HEK293 (cell line): ENCODE results near the gene GAPDHS.
A peak's percentile ranks its signal among the peaks of the same experiment; 100 is the strongest.

Experiments
- FEZF1 ChIP-seq: fragments of 450-650 bp; formaldehyde crosslinking; IDR thresholded peaks from 2 replicates; pipeline ENCODE4 v1.5.1; 2016; ENCODE audit warnings: missing biosample characterization, missing genetic modification characterization
- GFI1B ChIP-seq: fragments of 450-650 bp; formaldehyde crosslinking; IDR thresholded peaks from 2 replicates; pipeline ENCODE4 v1.5.1; 2016; ENCODE audit warnings: missing biosample characterization, missing genetic modification characterization
- KLF8 ChIP-seq: fragments of 450-650 bp; formaldehyde crosslinking; IDR thresholded peaks from 2 replicates; pipeline ENCODE4 v1.5.1; 2016; ENCODE audit warnings: missing biosample characterization, missing genetic modification characterization
- KLF9 ChIP-seq: fragments of 450-650 bp; formaldehyde crosslinking; IDR thresholded peaks from 2 replicates; pipeline ENCODE4 v1.5.1; 2016; ENCODE audit warnings: missing biosample characterization, missing genetic modification characterization, low read depth
- MEIS1 ChIP-seq: sonication (generic); formaldehyde crosslinking; IDR thresholded peaks from 2 replicates; pipeline ENCODE4 v1.8.1; 2022; ENCODE audit warnings: missing genetic modification reagents, mild to moderate bottlenecking, borderline replicate concordance
- MZF1 ChIP-seq: fragments of 450-650 bp; formaldehyde crosslinking; IDR thresholded peaks from 2 replicates; pipeline ENCODE4 v1.5.1; 2017; ENCODE audit warnings: missing biosample characterization, missing genetic modification characterization, borderline replicate concordance
- PBX3 ChIP-seq: sonication (generic); formaldehyde crosslinking; IDR thresholded peaks from 2 replicates; pipeline ENCODE4 v1.8.1; 2022; ENCODE audit warnings: mild to moderate bottlenecking, moderate library complexity, missing genetic modification reagents
- TSHZ1 ChIP-seq: fragments of 450-650 bp; formaldehyde crosslinking; IDR thresholded peaks from 2 replicates; pipeline ENCODE4 v1.5.1; 2016; ENCODE audit warnings: missing biosample characterization, missing genetic modification characterization, borderline replicate concordance
- WT1 ChIP-seq: fragments of 450-650 bp; formaldehyde crosslinking; IDR thresholded peaks from 2 replicates; pipeline ENCODE4 v1.5.1; 2016; ENCODE audit warnings: missing biosample characterization, missing genetic modification characterization
- ZBTB1 ChIP-seq: fragments of 450-650 bp; formaldehyde crosslinking; IDR thresholded peaks from 2 replicates; pipeline ENCODE4 v1.5.1; 2016; ENCODE audit warnings: missing biosample characterization, missing genetic modification characterization
- ZBTB21 ChIP-seq: fragments of 450-650 bp; formaldehyde crosslinking; IDR thresholded peaks from 2 replicates; pipeline ENCODE4 v1.5.1; 2017; ENCODE audit warnings: missing biosample characterization, missing genetic modification characterization
- ZBTB49 ChIP-seq: fragments of 450-650 bp; formaldehyde crosslinking; IDR thresholded peaks from 2 replicates; pipeline ENCODE4 v1.5.1; 2016; ENCODE audit warnings: missing biosample characterization, missing genetic modification characterization, low read depth
- ZFP69B ChIP-seq: fragments of 450-650 bp; formaldehyde crosslinking; IDR thresholded peaks from 2 replicates; pipeline ENCODE4 v1.5.1; 2016; ENCODE audit warnings: missing biosample characterization, missing genetic modification characterization
- ZNF146 ChIP-seq: fragments of 450-650 bp; formaldehyde crosslinking; IDR thresholded peaks from 2 replicates; pipeline ENCODE4 v1.5.1; 2016; ENCODE audit warnings: missing biosample characterization, missing genetic modification characterization
- ZNF148 ChIP-seq: fragments of 450-650 bp; formaldehyde crosslinking; IDR thresholded peaks from 2 replicates; pipeline ENCODE4 v1.5.0; 2017; ENCODE audit warnings: missing biosample characterization, missing genetic modification characterization, borderline replicate concordance
- ZNF16 ChIP-seq: fragments of 450-650 bp; formaldehyde crosslinking; IDR thresholded peaks from 2 replicates; pipeline ENCODE4 v1.5.1; 2016; ENCODE audit warnings: low read depth, missing biosample characterization, missing genetic modification characterization
- ZNF350 ChIP-seq: fragments of 450-650 bp; formaldehyde crosslinking; IDR thresholded peaks from 2 replicates; pipeline ENCODE4 v1.5.0; 2017; ENCODE audit warnings: missing biosample characterization, mild to moderate bottlenecking, missing genetic modification characterization
- ZNF354C ChIP-seq: fragments of 450-650 bp; formaldehyde crosslinking; IDR thresholded peaks from 2 replicates; pipeline ENCODE4 v1.5.1; 2016; ENCODE audit warnings: missing biosample characterization, missing genetic modification characterization, low read depth, borderline replicate concordance
- ZNF394 ChIP-seq: fragments of 450-650 bp; formaldehyde crosslinking; IDR thresholded peaks from 2 replicates; pipeline ENCODE4 v1.5.1; 2016; ENCODE audit warnings: missing biosample characterization, missing genetic modification characterization, mild to moderate bottlenecking, moderate library complexity, borderline replicate concordance
- ZNF423 ChIP-seq: fragments of 450-650 bp; formaldehyde crosslinking; IDR thresholded peaks from 2 replicates; pipeline ENCODE4 v1.5.1; 2016; ENCODE audit warnings: missing biosample characterization, missing genetic modification characterization
- ZNF514 ChIP-seq: fragments of 450-650 bp; formaldehyde crosslinking; IDR thresholded peaks from 2 replicates; pipeline ENCODE4 v1.5.1; 2016; ENCODE audit warnings: missing biosample characterization, missing genetic modification characterization
- ZNF521 ChIP-seq: fragments of 450-650 bp; formaldehyde crosslinking; IDR thresholded peaks from 2 replicates; pipeline ENCODE4 v1.5.1; 2017; ENCODE audit warnings: missing biosample characterization, mild to moderate bottlenecking, missing genetic modification characterization
- ZNF624 ChIP-seq: fragments of 450-650 bp; formaldehyde crosslinking; IDR thresholded peaks from 2 replicates; pipeline ENCODE4 v1.5.1; 2017; ENCODE audit warnings: missing biosample characterization, missing genetic modification characterization
- ZNF660 ChIP-seq: fragments of 450-650 bp; IDR thresholded peaks from 2 replicates; pipeline ENCODE4 v1.5.1; 2018; ENCODE audit warnings: missing biosample characterization, mild to moderate bottlenecking, missing genetic modification characterization
- ZNF664 ChIP-seq: fragments of 450-650 bp; formaldehyde crosslinking; IDR thresholded peaks from 2 replicates; pipeline ENCODE4 v1.5.1; 2016; ENCODE audit warnings: missing biosample characterization, missing genetic modification characterization
- ZNF677 ChIP-seq: fragments of 450-650 bp; IDR thresholded peaks from 2 replicates; pipeline ENCODE4 v1.5.0; 2018; ENCODE audit warnings: missing biosample characterization, mild to moderate bottlenecking, missing genetic modification characterization, moderate library complexity
- ZNF704 ChIP-seq: fragments of 450-650 bp; formaldehyde crosslinking; IDR thresholded peaks from 2 replicates; pipeline ENCODE4 v1.5.1; 2016; ENCODE audit warnings: missing biosample characterization, missing genetic modification characterization
- ZNF777 ChIP-seq: fragments of 450-650 bp; formaldehyde crosslinking; IDR thresholded peaks from 2 replicates; pipeline ENCODE4 v1.5.1; 2017; ENCODE audit warnings: missing biosample characterization, missing genetic modification characterization, borderline replicate concordance
- ZNF785 ChIP-seq: fragments of 450-650 bp; formaldehyde crosslinking; IDR thresholded peaks from 2 replicates; pipeline ENCODE4 v1.5.1; 2016; ENCODE audit warnings: missing biosample characterization, missing genetic modification characterization
- ZNF843 ChIP-seq: fragments of 450-650 bp; formaldehyde crosslinking; IDR thresholded peaks from 2 replicates; pipeline ENCODE4 v1.5.1; 2016; ENCODE audit warnings: missing biosample characterization, missing genetic modification characterization

Gene GAPDHS

GRCh38 chr19:35509861-35510625 lies 23.2 kb upstream of the GAPDHS start (continued):
- TF ChIP-seq ZBTB1, result no peak
- peak; percentile 61; the same call in 1 of the 2 replicates for TF ChIP-seq MZF1 (tag by site-specific recombination)
- TF ChIP-seq GFI1B (tag by site-specific recombination), result peak; percentile 59; the same call in 1 of the 2 replicates
- peak; percentile 52 for TF ChIP-seq KLF9
- no peak for TF ChIP-seq ZNF16
- TF ChIP-seq ZNF660 (tag by site-specific recombination), result no peak; the same call in 1 of the 2 replicates
- peak; percentile 88 for TF ChIP-seq ZNF394 (tag by site-specific recombination)
- no peak for TF ChIP-seq ZNF664 (tag by site-specific recombination)
- peak; percentile 31; the same call in 1 of the 2 replicates for TF ChIP-seq FEZF1 (tag by site-specific recombination)
- TF ChIP-seq ZNF677 (tag by site-specific recombination), result no peak; the same call in none of the 2 replicates
- TF ChIP-seq ZNF624 (tag by site-specific recombination), result no peak
- TF ChIP-seq WT1, result peak; percentile 47
- no peak for TF ChIP-seq TSHZ1 (tag by site-specific recombination)
- no peak for TF ChIP-seq ZNF350 (tag by site-specific recombination)
- TF ChIP-seq ZNF843, result peak; percentile 63; the same call in 1 of the 2 replicates
- peak; percentile 74; the same call in 1 of the 2 replicates for TF ChIP-seq ZNF785 (tag by site-specific recombination)
- no peak for TF ChIP-seq ZNF777 (tag by site-specific recombination)
- TF ChIP-seq ZFP69B (tag by site-specific recombination), result peak; percentile 87
- TF ChIP-seq PBX3 (CRISPR knock-in tag), result no peak
- TF ChIP-seq MEIS1, result no peak
- TF ChIP-seq ZNF521 (tag by site-specific recombination), result no peak
- TF ChIP-seq ZNF704 (tag by site-specific recombination), result no peak
- TF ChIP-seq ZNF148 (tag by site-specific recombination), result no peak
- no peak for TF ChIP-seq ZNF354C (tag by site-specific recombination)
- TF ChIP-seq ZNF146 (tag by site-specific recombination), result peak; percentile 20; the same call in 1 of the 2 replicates
- TF ChIP-seq ZNF514, result no peak
- TF ChIP-seq KLF8 (tag by site-specific recombination), result peak; percentile 92
- TF ChIP-seq ZNF423 (tag by site-specific recombination), result peak; percentile 49; the same call in 1 of the 2 replicates
- peak; percentile 89 for TF ChIP-seq ZBTB21 (tag by site-specific recombination)
- TF ChIP-seq ZBTB49 (tag by site-specific recombination), result no peak
